ENCODE data around the gene TAF3.
"Not testable (repeated sequence)": the region's sequence is repeated elsewhere in the genome, so short reads cannot be mapped to it uniquely, and the experiment has no call there.

Gene TAF3

GRCh38 chr10:7984325-7984724, 166.0 kb downstream of the TAF3 start:
- DNase-seq, result no peak

GRCh38 chr10:7984896-7985295, 166.6 kb downstream of the TAF3 start:
- no peak for DNase-seq

DNA sequence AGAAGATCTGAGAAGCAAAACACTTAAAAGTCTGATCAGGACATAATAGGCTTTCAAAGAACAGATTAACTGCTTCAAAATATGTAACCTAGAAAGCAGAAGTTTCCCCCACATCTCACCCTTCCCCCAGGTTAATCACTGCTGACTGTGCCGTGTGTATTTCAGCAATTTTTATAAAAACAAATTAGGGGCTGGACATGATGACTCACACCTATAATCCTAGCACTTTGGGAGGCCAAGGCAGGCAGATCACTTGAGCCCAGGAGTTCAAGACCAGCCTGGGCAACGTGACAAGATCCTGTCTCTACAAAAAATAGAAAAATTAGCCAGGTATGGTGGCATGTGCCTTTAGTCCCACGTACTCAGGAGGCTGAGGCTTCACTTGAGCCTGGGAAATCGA, 168.5 kb downstream of the TAF3 start:
- no peak for DNase-seq

- no peak for DNase-seq
Measured at GRCh38 chr10:7988989-7989388, 170.7 kb downstream of the TAF3 start.

- no peak for DNase-seq
Measured at GRCh38 chr10:7998831-7999230, 180.5 kb downstream of the TAF3 start.

GRCh38 chr10:8004469-8005000, 186.2 kb downstream of the TAF3 start:
- no peak for DNase-seq

DNA sequence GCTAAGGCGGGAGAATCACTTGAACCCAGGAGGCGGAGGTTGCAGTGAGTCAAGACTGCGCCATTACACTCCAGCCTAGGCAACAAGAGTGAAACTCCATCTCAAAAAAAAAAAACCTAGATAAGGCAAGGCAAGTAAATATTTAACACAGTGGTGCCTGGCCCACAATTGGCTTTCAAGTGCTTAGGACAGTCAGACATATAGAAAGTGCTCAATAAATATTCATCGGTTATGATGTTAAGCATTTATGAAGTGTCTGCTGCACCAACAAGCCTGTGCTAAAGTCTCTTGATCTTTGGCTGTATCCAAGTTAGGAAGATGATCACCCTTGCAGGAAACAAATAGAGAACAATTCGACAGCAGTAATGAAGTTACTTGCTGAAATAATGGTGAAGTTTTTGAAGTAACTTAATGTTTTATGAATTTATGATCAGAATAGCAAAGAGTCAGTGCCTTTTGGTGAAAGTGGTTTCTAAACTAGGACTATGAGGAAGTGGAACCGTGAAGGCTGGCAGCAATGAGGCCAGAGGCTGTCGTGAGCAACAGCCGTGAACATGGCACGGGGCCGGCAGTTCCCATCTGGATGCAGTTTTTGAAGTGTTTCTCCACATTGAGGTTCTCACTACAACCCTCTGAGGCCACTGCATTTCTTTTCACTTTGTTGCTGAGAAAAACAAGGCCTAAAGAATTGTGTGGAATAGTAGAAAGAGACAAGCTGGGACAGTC, 188.1 kb downstream of the TAF3 start:
- no peak for DNase-seq

DNA sequence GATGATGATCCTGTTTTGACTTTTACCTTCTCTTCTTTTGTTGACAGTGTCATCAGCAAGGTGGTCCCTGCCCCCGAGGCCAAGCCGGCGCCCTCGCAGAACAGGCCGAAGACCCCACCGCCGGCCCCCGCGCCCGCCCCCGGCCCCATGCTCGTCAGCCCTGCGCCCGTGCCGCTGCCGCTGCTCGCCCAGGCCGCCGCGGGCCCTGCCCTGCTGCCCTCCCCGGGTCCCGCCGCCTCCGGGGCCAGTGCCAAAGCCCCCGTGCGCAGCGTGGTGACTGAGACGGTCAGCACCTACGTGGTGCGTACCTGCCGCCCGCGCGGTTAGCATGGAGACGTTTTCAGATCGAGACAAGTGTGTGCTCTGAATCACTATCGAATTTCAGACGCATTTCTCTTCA, 190.7 kb downstream of the TAF3 start:
- no peak for DNase-seq

DNA sequence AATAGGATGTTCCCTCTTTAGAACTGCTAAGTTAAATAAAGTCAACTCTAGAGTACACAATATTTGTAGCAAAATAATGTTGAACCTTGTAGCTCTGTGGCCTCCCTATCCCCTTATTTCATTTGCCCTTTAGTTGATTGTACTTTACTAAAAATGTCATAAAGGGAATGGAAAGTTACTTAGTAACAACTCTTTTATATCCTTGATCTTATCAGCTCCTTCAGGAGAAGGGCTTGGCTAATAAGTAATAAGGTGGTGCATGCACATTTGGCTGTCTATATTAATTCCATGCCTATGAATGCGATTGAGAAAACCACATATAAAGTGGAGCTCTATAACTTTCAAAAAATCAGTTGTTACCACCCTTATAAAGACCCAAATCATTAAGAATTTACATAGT, 194.7 kb downstream of the TAF3 start:
- DNase-seq, result no peak

- no peak for DNase-seq
Measured at GRCh38 chr10:8013619-8014018, 195.3 kb downstream of the TAF3 start.

DNA sequence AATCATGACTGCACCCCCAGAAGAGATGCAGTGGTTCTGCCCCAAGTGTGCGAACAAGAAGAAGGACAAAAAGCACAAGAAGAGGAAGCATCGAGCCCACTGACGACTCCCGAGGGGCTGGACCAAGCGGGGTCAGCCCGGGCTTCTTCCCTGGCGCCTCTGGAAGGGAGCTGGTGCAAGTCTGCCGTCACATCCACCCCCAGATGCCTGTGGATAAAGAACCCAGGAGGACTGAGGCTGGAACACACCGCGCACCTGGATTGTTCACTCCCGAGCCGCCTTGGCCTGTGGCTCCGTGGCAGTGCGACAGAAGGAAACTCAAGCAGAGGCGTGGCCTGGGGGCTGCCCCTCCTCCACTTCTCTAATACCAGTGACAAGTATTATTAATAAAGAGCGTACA, 196.3 kb downstream of the TAF3 start:
- DNase-seq, result no peak

GRCh38 chr10:8017277-8017676, 199.0 kb downstream of the TAF3 start:
- DNase-seq, result no peak

GRCh38 chr10:8023321-8023720, 205.0 kb downstream of the TAF3 start:
- DNase-seq, result no peak

DNA sequence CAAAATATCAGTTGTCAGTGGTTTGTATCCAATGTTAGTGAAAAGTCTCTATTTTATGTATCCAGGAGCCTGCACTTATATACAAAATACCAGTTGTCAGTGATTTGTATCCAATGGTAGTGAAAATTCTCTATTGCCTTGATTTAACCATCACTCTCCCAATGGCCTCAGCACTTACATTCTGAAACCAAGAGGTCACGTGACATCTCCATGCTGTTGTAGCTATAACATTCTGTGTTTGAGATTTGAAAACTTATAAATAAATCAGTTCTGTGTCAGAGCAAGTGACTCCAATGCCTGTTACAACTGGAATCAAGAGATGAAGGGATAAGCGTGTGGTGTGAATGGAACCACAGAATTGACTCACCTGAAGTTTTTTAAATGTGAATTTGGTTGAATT, 205.5 kb downstream of the TAF3 start:
- DNase-seq, result no peak

DNA sequence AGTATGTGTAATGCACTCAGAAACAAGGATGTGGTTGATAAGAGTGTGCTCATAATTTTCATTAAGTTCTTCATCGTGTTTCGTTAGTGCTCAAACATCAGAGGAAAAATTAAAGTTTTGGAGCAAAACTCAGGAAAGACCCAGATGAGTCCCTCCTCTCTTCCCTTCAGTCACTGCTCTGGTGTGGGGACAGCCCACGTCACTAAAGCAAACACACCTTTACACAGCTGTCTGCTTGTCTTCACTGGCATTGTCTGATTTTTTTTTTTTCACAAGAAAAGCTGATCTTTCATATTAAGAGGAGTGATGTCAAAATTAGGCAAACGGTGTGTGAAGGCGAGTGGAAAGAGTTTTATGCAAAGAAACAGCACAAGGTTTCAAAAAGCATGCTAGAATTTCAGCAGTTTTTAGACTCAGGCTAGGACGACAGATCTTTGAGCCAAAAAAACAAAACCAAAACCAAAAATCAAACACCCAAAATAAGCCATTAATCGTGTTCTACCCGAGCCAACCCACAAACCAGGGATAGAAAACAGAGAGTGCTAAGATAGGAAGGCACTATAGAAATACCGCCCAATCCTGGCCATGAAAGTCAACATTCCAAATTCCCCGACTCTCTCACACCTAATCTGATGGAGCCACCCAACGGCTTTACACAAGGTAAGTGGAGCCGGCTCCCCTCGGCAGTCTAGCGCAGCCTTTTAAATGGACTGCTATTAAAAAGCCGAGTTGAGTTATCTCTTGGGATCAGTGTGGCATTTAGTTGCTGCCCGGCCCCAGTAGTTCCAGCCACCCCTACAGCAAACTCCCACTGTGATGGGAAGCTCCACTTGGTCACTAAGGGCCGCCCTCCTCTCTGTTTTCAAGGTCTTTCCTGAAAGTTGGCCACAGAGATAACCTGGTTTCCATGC, 208.3 kb downstream of the TAF3 start:
- no peak for DNase-seq

DNA sequence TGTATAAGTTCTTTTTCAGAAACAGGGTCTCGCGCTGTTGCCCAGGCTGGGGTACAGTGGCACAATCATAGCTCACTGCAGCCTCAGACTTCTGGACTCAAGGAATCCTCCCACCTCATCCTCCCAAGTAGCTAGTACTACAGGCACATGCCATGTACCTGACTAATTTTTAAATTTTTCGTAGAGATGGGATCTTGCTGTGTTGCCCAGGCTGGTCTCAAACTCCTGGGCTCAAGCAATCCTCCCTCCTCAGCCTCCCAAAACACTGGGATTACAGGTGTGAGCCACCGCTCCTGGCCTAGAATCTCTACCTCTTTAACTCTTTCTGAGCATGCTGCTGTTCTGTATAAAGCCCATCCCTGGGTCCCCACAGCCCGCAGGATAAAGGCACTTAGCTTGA, 212.9 kb downstream of the TAF3 start:
- DNase-seq, result not testable (repeated sequence)

DNA sequence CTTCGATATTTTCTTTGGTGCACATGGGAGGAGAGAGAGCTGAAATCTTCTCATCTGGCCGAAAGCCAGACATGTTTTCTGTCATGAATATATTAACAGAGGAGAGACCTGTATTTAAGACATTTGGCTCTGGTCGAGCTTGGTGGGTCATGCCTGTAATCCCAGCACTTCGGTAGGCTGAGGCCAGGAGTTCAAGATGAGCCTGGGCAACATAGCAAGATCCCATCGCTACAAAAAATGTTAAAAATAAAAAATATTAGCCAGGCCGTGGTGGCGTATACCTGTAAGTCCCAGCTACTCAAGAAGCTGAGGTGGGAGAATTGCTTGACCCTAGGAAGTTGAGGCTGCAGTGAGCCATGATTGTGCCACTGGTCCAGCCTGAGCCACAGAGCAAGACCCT, 214.3 kb downstream of the TAF3 start:
- no peak for DNase-seq

- DNase-seq, result no peak
Measured at GRCh38 chr10:8033812-8034465, 215.6 kb downstream of the TAF3 start.

- no peak for DNase-seq
Measured at GRCh38 chr10:8034466-8035005, 216.2 kb downstream of the TAF3 start.

DNA sequence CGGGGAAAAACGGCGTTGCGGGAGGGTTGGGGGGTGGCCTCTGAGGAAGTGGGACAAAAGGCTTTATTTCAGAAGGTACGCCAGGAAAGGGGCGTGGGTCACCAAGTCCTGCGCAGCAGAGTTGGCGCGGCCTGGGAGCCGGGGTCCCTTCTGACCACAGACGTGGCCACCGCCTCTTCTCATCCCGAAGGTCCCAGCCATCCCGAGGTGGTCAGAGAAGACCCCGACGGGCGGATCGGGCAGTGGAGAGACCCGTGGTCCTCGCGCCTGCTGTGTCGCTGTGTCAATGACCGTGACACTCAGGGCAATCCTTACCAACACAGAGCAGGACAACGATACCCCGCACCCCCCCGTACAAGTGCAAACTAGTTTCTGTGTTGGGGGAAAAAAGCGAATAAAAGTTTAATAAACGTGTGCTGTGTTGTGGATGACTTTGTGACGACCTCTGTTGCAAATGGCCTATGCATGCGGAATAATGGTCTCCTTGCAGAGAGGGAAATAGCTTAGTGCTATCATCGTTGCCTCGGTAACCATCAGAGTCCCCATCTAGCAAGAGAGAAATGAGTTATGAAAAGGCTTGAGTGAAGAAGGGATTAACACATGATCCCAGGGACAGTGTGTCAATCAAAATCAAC, 216.8 kb downstream of the TAF3 start:
- no peak for DNase-seq

DNA sequence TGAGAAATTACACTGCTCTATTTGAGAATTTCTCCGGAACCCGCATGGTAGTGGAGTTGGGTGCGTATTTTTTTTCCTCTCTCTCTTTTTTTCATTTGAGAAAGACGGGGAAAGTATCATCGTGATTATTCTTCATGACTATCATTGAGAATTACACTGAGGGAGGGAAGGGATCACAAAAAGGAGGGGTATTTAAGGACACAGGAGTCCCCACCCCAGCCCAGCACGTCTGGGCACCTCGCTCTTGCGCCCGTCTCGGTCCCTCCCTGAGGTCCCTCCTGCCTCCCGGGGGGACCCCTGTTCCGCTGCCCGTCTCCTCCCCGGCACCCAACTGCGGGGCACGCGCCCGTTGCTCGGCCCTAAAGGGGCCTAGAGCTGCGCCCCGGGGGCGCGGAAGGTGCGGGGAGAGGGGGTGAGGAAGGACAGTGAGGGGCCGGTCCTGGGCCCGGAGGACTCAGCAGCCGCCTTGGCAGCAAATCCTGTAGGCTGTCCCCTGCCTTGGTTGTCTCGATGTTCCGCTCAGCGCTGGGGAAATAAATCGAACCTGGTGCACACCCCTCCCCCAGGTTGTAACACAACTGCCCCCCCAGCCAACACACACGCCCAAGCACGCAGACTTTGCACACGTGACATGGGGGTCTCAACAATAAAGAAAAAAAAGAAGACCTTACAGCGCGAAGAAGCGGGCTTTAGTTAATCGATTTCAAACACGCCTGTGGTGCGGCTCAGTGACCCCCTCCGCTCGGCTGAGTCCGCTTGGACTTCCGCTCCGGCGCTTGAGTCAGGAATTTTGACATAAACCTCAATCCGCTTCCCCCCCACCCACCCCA, 217.6 kb downstream of the TAF3 start:
- no peak for DNase-seq
